Osteoblast (primary cell): ENCODE data around the gene EPB41L5. TPM values are rescaled to one million over a fixed set of nuclear protein-coding genes. Genes with fewer than 3 reads are reported as not detected.

Experiments used
- DNase-seq: peaks from one replicate; pipeline ENCODE4 v3.0.0; 2011; ENCODE audit warnings: low spot score, mixed read lengths; ENCODE audit not compliant: insufficient read length; ENCODE audit errors: missing footprints
- H2AFZ ChIP-seq: 2 replicates; pipeline ENCODE4 v1.6.0; 2011; ENCODE audit warnings: mild to moderate bottlenecking, low read length
- H3K27ac ChIP-seq: 2 replicates; pipeline ENCODE4 v1.5.1; 2011; ENCODE audit warnings: mild to moderate bottlenecking, low read depth, low read length, moderate library complexity
- H3K27me3 ChIP-seq: 2 replicates; pipeline ENCODE4 v1.6.0; 2012; ENCODE audit warnings: mild to moderate bottlenecking, control low read depth, inconsistent platforms, low read length, moderate library complexity; ENCODE audit not compliant: insufficient read depth
- H3K36me3 ChIP-seq: 2 replicates; pipeline ENCODE4 v1.5.1; 2011; ENCODE audit warnings: mild to moderate bottlenecking, low read length, control low read depth, moderate library complexity; ENCODE audit not compliant: insufficient read depth
- H3K4me1 ChIP-seq: 2 replicates; pipeline ENCODE4 v1.5.1; 2011; ENCODE audit warnings: mild to moderate bottlenecking, low read length, control low read depth, moderate library complexity; ENCODE audit not compliant: insufficient read depth
- H3K4me2 ChIP-seq: 2 replicates; pipeline ENCODE4 v1.6.0; 2011; ENCODE audit warnings: mild to moderate bottlenecking, low read length; ENCODE audit not compliant: insufficient read depth
- H3K4me3 ChIP-seq: fragments of 200-600 bp; sonication (generic); 3 replicates; pipeline ENCODE4 v1.5.1; 2012; ENCODE audit warnings: mild to moderate bottlenecking, low read length, inconsistent platforms; ENCODE audit not compliant: insufficient read depth
- H3K79me2 ChIP-seq: 2 replicates; pipeline ENCODE4 v1.6.0; 2012; ENCODE audit warnings: mild to moderate bottlenecking, low read length, control low read depth, inconsistent platforms; ENCODE audit not compliant: insufficient read depth
- H3K9me3 ChIP-seq: 2 replicates; pipeline ENCODE4 v1.5.1; 2011; ENCODE audit warnings: low read depth, low read length, control low read depth
- H4K20me1 ChIP-seq: 2 replicates; pipeline ENCODE4 v1.6.0; 2012; ENCODE audit warnings: mild to moderate bottlenecking, low read length, control low read depth; ENCODE audit not compliant: insufficient read depth
- total RNA-seq: library from RNA; depleted of rRNA; stranded (reverse); fragments of >200 nt; gene quantifications from 2 replicates; pipeline ENCODE4 v1.2.3, GENCODE V29; 2012
- TF ChIP-seq, protein P1 (sequence below): IDR thresholded peaks from 2 replicates; pipeline ENCODE4 v1.5.1; 2011; ENCODE audit warnings: mild to moderate bottlenecking, low read depth, low read length, moderate library complexity; ENCODE audit errors: extremely low read depth

The EPB41L5 gene
- total RNA-seq, 1 donor, result 9.4 TPM

DNA sequence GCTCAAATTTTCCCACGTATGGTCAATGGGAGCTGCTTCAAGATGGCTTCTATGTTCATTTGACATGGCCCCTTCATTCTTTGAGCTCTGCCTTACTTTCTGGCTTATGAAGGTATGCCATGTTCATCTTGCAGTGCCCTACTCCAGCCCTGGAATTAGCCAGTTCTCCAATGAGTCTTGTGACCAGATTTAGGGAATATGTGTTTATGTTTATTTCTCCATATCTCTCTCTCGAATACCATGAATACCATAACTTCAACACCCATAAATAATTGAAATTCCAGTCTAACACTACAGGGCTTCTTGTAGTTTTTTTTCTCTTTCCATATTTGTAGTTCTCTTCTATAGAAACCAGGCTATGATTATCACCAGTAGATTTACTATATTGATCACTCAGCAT lies 39.7 kb downstream of the EPB41L5 start:
- Histone ChIP-seq H4K20me1 (no peaks in the 10 kb centered on the region), H3K4me1 (no peaks in the 10 kb centered on the region), H3K9me3 (no peaks in the 10 kb centered on the region), H3K36me3 (no peaks in the 10 kb centered on the region), H3K27me3 (no peaks in the 10 kb centered on the region), H3K4me2 (no peak overlapping the region), H3K79me2 (no peaks in the 10 kb centered on the region), H3K4me3 (no peak overlapping the region), H2AFZ (no peak overlapping the region), H3K27ac (no peak overlapping the region)
- TF ChIP-seq, protein P1, sequence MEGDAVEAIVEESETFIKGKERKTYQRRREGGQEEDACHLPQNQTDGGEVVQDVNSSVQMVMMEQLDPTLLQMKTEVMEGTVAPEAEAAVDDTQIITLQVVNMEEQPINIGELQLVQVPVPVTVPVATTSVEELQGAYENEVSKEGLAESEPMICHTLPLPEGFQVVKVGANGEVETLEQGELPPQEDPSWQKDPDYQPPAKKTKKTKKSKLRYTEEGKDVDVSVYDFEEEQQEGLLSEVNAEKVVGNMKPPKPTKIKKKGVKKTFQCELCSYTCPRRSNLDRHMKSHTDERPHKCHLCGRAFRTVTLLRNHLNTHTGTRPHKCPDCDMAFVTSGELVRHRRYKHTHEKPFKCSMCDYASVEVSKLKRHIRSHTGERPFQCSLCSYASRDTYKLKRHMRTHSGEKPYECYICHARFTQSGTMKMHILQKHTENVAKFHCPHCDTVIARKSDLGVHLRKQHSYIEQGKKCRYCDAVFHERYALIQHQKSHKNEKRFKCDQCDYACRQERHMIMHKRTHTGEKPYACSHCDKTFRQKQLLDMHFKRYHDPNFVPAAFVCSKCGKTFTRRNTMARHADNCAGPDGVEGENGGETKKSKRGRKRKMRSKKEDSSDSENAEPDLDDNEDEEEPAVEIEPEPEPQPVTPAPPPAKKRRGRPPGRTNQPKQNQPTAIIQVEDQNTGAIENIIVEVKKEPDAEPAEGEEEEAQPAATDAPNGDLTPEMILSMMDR, result no peak
- DNase-seq, result no peak

DNA sequence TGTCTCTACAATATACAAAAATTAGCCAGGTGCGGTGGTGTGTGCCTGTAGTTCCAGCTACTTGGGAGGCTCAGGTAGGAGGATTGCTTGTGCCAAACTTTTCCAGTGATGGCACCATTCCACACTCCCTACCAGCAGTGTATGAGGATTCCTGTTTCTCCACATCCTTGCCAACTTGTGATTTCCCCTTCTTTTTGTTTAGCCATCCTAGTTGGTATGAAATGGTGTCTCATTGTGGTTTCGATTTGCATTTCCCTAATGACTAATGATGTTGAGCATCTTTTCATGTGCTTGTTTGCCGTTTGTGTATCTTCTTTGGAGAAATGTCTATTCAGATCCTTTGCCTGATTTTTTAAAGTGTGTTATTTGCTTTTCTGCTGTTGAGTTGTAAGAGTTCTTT lies 41.0 kb downstream of the EPB41L5 start:
- DNase-seq, result no peak
- H3K4me2 ChIP-seq, result no peak overlapping the region

DNA sequence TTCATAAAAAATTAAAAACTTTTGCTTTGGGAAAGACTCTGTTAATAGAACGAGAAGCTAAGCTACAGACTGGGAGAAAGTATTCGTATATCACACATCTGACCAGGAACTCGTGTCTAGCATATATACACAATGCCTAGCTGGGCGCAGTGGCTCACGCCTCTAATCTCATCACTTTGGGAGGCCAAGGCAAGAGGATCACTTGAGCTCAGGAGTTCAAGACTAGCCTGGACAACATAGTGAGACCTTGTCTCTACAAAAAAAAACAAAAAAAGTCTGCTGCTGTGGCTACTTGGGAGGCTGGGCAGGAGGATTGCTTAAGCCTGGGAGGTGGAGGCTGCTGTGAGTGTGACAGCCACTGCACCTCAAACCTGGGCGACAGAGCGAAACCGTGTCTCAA lies 46.6 kb downstream of the EPB41L5 start:
- TF ChIP-seq, protein P1, result no peak
- Histone ChIP-seq H3K9me3 (no peaks in the 10 kb centered on the region), H3K36me3 (no peaks in the 10 kb centered on the region), H4K20me1 (no peaks in the 10 kb centered on the region), H3K27ac (no peak overlapping the region), H3K27me3 (no peaks in the 10 kb centered on the region), H2AFZ (no peak overlapping the region), H3K79me2 (no peaks in the 10 kb centered on the region), H3K4me3 (no peak overlapping the region), H3K4me1 (no peaks in the 10 kb centered on the region), H3K4me2 (no peak overlapping the region)
- no peak for DNase-seq

More for the DNA sequence above, 41.0 kb downstream of the EPB41L5 start:
- Histone ChIP-seq H3K79me2 (no peaks in the 10 kb centered on the region), H3K4me3 (no peak overlapping the region), H3K36me3 (no peaks in the 10 kb centered on the region), H3K27me3 (no peaks in the 10 kb centered on the region), H3K4me1 (no peaks in the 10 kb centered on the region), H3K9me3 (no peaks in the 10 kb centered on the region), H3K27ac (no peak overlapping the region), H4K20me1 (no peaks in the 10 kb centered on the region), H2AFZ (no peak overlapping the region)
- TF ChIP-seq, protein P1, result no peak

DNA sequence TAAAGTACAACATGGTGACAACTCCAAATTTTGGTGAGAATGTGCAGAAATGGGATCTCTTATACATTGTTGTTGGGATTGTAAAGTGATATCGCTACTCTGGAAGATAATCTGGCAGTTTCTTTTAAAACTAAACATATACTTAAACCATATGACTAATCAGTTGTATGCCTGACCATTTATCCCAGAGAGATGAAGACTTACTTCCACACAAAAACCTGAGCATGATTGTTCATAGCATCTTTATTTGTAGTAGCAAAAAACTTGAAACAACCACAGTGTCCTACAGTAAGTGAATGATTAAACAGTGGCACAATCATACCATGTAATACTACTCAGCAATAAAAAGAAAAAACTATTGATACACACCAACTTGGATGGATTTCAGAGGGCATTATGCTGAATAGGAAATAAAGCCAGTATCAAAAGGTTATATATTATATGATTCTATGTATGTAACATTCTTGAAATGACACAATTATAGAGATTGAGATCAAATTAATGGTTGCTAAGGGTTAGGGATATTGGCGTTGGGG lies 47.3 kb downstream of the EPB41L5 start:
- Histone ChIP-seq H3K79me2 (no peaks in the 10 kb centered on the region), H4K20me1 (no peaks in the 10 kb centered on the region), H3K4me2 (no peak overlapping the region), H3K27ac (no peak overlapping the region), H3K27me3 (no peaks in the 10 kb centered on the region), H3K4me3 (no peak overlapping the region), H3K36me3 (no peaks in the 10 kb centered on the region), H3K9me3 (no peaks in the 10 kb centered on the region), H3K4me1 (no peaks in the 10 kb centered on the region), H2AFZ (no peak overlapping the region)
- TF ChIP-seq, protein P1, result no peak
- peak; percentile 47 for DNase-seq
